AG08395 (cell line): ENCODE measurements around the gene ZNF597.
A peak's percentile ranks its signal among the peaks of the same experiment; 100 is the strongest.

ENCODE experiments used
- DNase-seq: peaks from one replicate; pipeline ENCODE4 v3.0.0; 2012; ENCODE audit warnings: mixed read lengths, low spot score

The ZNF597 gene, protein sequence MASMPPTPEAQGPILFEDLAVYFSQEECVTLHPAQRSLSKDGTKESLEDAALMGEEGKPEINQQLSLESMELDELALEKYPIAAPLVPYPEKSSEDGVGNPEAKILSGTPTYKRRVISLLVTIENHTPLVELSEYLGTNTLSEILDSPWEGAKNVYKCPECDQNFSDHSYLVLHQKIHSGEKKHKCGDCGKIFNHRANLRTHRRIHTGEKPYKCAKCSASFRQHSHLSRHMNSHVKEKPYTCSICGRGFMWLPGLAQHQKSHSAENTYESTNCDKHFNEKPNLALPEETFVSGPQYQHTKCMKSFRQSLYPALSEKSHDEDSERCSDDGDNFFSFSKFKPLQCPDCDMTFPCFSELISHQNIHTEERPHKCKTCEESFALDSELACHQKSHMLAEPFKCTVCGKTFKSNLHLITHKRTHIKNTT

DNA sequence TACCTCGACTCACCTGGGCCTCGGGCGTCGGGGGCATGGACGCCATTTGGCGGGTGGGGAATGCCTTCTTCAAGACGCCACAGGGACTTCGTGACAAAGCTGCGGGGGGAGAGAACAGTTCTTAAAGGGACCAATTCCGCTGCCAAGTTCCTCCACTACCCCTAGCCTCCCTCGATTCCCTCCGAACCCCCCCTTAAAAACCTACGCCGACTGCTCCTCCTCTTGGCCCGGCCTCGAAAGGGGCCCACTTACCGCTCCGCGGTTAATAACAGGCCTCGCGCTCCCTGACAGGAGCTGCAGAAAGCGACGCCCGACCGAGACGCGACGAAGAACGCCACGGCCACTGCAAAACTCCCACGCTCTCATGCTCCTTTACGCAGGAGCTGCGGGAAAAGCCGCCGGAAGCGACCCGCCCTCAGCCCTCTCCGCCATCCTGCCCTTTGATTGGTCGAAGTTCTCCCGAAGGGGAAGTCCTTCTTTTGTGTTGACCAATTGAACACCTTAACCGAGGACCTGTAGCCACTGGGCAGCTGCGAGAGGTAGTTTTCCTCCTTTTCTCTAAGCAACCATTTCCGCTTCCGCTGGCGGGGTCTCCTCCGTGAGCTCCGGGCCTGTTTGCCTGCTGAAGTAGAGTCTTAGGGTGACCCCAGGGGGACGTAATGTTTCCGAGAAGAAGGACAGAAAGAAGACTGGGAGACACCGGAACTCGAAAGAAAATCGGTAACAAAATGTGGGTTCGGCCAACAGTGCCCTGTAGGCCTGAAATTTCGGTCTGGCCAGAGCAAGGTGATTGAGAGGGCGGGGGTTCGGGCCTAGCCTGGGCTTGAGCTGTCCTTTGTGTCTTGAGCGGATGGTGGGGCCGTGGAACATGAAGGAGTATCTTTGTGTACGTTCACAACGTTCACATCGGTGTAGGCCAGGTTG, at the start of gene ZNF597, which contains the start of gene NAA60:
TSS of gene ZNF597 (minus strand) at position 397 of the 924 bp plus-strand sequence. CDS start at position 46, 351 bp downstream.
TSS of gene NAA60 (plus strand) at position 573 of the 924 bp plus-strand sequence. CDS start 32,548 bp downstream, outside the sequence.
- peak; percentile 91 for DNase-seq

DNA sequence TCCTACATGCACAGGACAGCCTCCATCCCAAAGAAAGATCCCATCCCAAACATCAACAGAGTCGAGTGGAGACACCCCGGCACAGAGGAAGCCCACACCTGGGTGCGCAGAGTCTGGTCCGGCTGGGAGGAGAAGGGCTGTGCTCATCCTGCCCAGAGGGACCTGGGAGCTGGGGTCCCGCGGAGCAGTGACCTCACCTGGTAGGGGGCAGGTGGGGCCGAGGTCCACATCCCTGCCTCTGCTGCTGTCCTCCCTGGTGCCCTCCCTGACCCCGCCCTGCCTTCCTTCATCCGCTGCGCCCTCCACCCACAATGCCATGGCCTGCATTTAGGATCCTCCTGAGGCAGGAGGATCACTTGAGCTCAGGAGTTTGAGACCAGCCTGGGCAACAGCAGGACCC, 49.1 kb upstream of the ZNF597 start:
- DNase-seq: no peak

DNA sequence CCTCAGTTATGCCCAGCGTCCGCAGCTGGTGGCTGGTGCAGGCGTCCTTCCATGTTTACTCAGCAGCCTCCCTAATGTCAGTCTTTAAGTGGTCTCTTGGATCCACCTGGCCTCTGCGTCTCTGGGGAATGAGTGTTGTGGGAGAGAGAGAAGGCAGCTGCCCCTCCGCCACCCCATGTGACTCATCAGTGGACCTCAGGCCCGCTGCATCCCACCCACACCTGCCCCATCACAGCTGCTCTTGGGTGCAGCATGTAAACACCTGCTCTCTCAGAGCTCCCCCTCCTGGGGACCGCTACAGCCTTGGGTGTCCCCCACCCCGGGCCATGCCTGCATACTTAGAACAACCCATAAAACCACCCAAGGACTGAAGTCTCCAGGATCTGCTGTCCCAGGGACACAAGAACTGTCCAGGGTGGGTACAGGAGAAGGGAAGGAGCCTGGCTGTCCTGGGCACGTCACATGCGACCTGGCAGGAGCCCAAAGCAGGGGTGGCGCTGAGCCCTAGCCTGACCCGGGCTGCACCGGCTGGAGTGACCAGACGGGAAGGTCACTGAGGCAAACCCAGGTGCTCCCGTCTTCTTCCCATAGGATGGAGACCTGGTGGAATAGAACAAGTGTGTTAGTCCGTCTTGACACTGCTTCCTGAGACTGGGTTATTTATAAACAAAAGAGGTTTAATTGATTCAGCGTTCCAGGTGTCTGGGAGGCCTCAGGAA, 47.8 kb upstream of the ZNF597 start:
- no peak for DNase-seq

DNA sequence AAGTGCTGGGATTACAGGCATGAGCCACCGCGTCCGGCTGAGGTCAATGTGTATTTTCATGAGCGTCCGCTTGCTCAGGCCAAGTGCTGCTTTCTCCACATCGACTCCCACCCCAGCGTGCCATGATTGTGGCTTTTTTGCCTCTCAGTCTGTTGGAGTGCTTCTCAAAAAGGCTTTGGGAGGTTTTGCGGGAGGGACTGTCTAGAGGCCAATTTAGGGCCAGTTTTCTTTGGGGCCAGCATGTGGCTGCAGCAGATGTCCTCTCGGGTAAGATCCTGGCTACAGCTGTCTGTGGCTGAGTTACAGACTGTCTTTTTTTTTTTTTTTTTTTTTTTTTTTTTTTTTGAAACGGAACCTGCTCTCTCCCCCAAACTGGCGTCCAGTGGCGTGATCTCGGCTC, 45.5 kb upstream of the ZNF597 start:
- DNase-seq: no peak

DNA sequence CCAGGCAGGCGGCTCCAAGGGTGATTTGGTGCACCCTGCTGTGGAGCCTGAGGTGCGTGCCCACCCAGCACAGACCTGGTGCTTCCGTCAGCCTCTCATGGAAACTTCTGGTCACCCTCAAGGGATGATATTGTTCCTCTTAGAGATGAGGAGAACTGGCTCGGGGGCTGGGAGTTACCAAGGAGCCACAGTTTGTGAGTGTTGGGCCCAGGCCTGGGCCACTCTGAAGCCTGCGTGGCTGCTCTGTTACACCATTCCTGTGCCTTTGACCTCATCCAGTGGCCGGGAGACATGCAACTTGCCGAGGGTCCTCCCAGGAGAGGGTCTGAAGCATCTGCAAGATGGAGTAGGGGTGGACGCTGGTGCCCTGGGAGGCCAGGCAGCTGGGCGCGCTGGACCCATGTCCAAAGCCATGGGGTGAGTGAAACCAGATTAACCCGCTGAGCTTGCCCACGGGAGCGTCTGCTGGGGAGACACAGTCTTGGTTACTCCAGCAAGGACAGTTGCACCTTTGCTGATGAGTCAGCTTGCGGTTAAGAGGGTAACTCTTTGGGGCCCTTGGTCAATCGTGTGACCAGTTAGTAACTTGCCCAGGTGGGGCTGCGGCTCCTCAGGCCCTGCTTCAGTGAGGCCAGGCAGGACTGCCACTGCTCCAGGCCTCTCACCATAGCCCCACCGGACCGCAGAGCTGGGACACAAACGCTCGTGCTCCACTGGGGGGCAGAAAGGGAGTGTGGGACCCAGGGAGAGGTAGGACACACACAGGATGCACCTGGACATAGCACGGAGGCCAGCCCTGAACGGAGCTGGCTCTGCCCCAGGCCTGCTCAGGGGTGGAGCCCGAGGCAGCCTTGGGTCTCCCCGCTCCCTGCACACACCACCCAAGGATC, 44.5 kb upstream of the ZNF597 start:
- DNase-seq: no peak

DNA sequence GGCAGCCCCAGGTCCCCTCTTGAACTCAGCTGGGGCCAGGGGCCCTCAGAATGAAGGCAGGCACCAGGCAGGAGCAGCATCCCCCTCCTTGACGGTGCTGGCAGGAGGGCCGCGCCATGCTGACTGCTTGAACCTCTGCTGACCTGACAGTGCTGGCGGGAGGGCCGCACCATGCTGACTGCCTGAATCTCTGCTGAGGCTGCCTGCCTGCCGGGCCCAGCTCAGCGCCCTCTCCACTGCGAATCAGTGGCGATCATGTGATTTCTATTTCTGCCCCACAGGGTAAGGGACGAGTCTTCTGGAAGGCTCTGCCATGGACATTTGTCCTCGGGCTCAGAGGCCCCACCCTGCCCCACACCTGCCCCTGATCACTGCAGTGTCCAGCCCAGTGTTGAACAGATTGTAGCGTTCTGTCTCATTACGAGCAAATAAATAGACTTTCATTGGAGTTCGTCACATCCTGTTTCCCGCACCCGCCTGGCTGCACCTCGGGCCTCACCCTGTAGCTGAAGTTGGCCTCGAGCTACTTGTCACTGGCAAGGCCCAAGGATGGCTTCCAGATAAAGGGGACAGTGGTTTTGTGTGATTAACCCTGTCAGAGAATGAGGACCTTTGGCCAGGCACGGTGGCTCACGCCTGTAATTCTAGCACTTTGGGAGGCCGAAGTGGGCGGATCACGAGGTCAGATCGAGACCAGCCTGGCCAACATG, 43.4 kb upstream of the ZNF597 start:
- no peak for DNase-seq

DNA sequence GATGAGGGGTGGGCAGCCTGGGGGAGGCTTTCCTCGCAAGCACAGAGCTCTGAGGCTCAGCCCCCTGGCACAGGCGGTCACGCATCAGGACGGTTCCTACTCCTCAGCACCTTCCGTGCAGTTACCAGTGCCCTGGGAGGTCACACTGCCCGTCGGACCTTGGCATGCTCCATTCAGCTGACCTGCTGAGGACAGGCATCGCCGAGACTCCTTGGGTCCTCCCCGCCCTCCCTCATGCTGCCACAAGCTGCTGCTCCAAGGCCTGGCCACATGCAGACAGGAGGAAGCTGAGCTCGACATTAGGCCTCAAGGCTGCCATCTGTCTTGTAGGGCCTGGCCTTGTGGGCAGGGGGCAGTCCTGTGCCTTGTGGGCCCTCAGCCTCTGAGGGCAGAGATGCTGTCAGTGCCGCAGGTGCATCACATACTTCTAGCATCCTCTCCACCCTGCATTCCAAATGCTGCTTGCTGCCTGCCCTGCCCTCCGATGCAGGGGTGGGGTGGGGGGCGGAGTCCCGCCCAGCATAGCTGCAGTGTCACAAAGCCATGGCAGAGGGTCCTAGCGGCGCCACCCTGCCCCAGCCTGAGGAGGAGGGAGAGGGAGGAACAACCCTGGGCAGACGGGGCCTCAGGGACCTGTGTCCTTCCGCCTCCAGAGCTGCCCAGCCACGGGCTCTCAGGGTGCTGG, 42.7 kb upstream of the ZNF597 start:
- no peak for DNase-seq

DNA sequence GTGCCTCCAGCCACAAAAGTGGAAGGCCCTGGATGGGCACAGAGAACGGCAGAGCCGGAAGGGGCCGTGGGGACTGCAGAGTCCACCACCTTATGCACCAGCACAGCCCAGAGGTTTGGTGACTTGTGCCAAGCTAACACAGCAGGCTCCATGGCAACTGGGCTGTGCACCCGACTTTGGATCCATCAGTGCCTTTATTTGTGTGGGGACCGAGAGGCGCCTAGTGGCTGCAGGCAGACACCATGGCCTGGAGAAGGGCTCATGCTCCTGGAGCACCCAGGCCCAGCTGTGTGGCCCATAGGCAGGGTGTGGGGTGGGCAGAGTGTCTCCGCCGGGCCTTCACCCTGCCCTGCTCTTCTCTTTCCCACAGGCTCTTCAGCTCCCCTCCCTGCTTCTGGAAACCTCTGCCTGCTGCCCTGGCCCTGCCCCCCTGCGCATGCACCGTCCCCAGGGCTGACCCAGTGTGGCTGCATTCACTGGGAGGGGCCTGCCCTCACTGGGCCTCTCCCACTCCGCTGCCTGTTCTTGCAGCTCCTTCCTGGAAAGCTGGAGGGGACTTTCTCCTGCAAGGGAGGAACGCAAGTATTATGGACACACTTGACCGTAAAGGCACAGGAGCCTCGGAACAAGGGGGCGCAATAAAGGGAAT, 41.9 kb upstream of the ZNF597 start:
- no peak for DNase-seq

DNA sequence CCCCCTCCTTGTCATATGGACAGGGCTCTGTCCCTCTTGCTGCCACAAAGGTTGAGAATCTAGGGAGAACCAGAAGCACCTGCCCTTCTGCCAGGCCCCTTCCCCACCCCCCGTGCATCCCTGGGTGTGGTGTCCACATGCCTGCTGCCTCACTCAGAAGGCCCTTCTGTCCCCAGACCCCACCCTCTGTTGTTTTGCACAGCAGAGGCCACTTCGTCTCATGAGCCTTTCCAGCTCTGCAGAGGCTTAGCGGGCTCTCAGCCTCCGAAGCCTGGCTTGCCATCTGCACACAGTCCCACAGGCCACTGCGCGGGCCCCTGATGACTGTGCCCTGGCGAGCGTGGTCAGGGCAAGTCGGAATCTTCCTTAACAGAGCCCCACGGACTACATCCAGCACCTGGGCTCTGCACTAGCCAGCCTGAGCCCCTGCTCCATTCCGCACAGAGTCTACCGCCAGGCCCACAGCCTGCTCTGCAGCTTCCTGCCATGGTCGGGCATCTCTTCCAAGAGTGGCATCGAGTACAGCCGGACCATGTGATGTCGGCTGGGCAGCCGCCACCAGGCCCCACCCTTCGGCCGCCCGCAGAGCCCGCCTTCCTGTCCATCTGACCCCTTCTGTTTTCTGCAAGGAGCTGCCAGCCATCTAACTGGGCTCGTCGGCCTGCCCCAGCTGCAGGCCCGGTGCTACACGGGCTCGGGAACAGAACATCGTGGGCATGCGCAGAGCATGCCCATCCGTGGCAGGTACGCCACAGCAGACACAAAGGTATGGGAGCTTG, 41.2 kb upstream of the ZNF597 start:
- DNase-seq: no peak

DNA sequence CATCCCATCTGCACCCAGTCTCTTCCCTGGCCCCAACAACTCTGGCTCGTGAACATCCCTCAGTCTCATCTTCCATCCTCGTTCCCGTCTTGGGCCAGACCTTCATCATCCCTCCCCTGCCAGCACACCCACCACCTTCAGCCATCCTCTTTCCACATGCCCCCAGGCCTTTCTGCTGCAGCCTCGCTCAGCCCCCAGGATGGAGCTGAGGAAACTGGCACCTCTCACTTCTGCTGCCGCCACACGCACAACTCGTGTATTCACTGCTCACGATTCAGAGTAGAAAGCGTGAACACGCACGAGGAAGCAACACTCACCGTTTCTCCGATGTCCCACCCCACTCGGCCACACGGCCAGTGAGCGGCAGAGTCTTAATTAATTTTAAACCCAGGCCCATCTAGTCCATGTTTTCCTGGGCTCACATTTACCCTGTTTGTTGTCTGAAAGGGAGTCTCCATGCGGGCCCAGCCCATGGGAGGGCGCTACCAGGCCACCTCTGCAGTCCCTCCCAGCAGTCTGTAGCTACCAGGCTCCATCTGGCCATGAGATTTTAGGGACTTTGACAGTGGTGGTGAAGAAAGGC, 39.4 kb upstream of the ZNF597 start:
- DNase-seq: no peak

DNA sequence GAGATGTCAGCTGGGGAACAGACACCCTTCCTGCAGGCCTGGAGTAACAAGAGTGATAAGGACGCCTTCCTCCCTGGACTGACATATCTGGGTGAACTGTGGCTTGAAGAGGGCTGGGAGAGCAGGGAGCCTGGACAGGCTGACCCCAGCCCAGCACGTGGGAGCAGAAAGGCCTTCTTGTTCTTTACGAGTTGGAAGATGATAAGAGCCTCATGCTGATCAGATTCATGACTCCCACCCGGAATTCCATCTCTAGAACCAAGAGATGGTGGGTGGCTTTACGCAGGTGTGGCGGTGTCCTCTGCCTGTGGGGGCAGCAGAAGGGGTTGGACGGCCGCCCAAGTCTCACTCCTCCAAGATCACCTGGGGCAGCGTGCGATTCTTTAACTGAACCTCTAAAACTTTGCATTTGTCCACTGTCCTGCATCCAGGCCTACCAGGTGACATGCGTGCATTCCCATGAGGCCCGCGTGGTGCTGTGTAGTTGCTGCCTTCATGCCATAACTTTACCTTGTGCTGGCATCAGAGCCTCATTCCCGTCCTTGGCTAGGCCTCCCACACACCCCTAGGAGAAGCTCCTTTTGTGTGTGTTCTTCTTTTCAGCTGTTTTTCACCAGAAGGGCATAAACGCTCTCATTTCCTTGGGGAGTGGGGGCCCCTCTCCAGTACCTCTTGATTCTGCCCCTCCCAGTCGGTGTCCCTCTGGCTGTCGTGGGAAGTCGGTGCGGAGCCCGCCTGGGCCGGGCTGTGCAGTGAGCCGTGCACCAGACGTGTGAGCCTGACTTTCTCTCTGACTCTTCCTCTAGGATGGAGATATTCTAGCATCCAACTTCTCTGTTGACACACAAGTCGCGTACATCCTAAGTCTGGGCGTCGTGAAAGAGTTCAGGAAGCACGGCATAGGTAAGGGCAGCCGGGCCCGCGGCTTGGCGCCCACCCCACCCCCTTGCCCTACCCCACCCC, 38.7 kb upstream of the ZNF597 start:
- DNase-seq: no peak

DNA sequence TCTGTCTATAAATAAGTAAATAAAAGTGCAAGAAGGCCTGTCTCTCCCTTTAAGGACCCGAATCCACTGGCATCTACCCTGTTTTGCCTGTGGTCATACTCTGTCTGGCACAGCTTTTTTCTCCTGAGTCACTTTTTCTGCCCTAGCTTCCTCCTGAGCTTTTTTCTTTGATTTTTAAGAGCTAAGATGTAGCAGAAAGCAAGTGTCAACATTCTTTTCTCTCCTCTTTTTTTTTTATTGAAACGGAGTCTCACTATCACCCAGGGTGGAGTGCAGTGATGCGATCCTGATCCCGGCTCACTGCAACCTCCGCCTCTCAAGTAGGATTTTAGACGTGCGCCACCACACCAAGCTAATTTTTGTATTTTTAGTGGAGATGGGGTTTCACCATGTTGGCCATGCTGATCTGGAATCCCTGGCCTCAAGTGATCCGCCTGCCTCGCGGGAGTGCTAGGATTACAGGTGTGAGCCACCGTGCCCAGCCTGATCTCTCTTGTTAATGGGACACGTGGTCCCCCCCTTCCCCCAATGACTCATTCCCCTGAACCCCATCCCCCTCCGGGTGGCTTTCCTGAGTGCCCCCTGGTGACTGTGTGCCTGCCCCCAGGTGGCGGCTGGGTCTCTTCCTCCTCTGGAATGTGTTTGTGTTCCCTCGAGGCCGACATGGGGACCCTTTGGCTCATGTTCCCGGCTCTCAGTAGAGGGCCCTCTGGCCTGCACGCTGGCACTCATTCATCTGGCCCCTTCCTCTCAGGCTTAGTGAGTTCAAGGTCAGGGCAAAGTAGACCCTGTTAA, 37.8 kb upstream of the ZNF597 start:
- DNase-seq: no peak

DNA sequence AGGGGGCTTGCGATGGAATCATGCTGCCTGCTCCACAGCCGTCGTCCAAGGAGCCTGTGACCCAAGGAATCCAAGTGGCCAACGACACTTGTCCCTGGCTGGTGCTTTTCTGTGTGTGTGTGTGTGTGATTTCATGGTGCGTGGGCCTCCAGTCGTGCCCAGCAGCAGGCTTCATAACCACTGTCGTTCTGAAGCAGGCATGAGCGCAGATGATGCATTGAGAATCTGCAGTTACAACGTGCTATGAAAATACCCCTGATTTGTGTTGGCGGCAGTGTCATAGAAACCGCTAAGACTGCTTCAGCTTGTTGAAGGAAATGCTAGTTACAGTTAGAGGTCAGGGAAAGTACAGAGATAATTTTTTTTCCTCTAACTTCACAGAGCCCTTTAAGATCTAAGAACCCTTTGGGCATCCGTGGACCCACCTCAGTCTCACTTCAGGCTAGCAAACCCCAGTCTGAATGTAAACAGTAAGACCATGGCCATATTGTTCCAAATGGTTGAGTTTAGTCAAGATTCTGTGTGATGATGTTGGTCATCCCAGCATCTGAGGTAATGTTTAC, 36.4 kb upstream of the ZNF597 start:
- no peak for DNase-seq

DNA sequence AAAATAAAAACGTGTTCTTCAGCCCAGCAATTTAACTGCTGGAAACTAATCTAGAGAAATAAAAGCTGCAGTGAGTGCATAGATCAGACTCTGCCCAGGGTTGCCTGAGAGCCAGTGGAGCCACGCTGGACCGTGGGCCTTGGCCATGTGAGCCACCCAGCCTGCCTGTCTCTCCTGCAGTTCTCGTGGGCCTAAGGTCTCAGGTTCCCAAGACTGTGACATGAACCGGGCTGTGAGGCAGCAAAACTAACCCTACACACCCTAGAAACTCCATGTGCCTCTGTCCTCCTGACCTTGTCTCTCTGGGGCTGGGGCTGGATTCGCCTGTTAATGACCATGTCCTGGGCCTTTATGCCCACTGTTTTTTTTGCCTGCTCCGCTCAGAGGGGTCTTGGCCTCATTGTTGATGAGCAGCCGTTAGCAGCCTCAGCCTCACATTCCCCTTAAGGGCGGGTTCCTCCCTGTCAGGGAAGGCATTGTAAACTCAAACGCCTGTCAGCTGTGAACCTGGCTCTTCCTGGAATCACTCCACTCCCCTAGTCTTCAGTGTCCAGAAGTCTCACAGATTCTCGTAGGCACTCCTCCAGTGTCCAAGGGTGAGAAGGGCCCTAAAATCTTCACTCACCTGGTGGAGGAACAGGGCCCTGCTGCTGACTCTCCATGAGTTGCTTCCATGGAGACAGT, 35.1 kb upstream of the ZNF597 start:
- DNase-seq: no peak

DNA sequence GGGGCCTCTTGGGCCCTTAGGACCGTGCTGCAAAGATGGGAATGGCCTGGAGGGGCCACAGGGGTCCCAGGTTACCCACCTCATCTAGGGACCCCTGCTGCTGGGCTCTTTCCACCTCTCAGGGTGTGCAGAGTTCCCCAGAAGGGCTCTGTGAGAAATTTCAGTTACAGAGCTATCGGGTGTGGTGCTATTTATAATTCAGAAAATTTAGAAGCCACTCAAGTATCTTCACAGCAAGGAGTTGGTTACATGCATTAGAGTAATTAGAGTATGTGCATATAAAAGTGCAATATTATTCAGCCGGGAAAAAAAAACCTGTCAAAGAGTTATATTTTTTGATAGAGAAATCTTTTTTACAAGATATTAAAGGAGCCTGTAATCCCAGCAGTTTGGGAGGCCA, 33.1 kb upstream of the ZNF597 start:
- DNase-seq: no peak
